Heart left ventricle (tissue), 16 donors: ENCODE data around the gene RPSA. TPM values are rescaled to one million over a fixed set of nuclear protein-coding genes. Genes with fewer than 3 reads are reported as not detected.
A peak's percentile ranks its signal among the peaks of the same experiment; 100 is the strongest.

Experiments used
- ATAC-seq, 4 donors: fragments of 200-7000 bp; cut with Tn5 transposase; one replicate each; pipeline ENCODE4 v1.9.1; 2020 to 2022; ENCODE audit warnings: moderate library complexity in 4 of 4, mild to moderate bottlenecking in 3 of 4, moderate number of reproducible peaks in 1 of 4
- DNase-seq, 5 donors: peaks; one replicate each; pipeline ENCODE4 v3.0.0-alpha.2; 2020
- H3K27ac ChIP-seq, 12 donors: fragments of 200-600 bp; sonication (generic) in 4 of 12; one replicate each; pipeline versions ENCODE4 v1.5.0 to v1.8.0; 2016 to 2022; ENCODE audit warnings: mild to moderate bottlenecking in 2 of 12
- H3K27me3 ChIP-seq, 9 donors: fragments of 200-600 bp; sonication (generic) in 2 of 9; one replicate each; pipeline versions ENCODE4 v1.5.1 to v1.8.0; 2016 to 2022; ENCODE audit warnings: mild to moderate bottlenecking in 3 of 9
- H3K36me3 ChIP-seq, 9 donors: fragments of 200-600 bp; sonication (generic) in 2 of 9; one replicate each; pipeline versions ENCODE4 v1.5.0 to v1.8.0; 2018 to 2022; ENCODE audit warnings: mild to moderate bottlenecking in 2 of 9
- H3K4me1 ChIP-seq, 12 donors: fragments of 200-600 bp; sonication (generic) in 4 of 12; one replicate each; pipeline versions ENCODE4 v1.5.0 to v1.8.0; 2016 to 2022; ENCODE audit warnings: mild to moderate bottlenecking in 3 of 12
- H3K4me3 ChIP-seq, 12 donors: fragments of 200-600 bp; sonication (generic) in 4 of 12; one replicate each; pipeline versions ENCODE4 v1.5.0 to v1.8.0; 2017 to 2022; ENCODE audit warnings: mild to moderate bottlenecking in 9 of 12, moderate library complexity in 4 of 12
- H3K9me3 ChIP-seq, 12 donors: fragments of 200-600 bp; sonication (generic) in 4 of 12; one replicate each; pipeline versions ENCODE4 v1.5.0 to v1.8.0; 2016 to 2022; ENCODE audit warnings: mild to moderate bottlenecking in 1 of 12
- CTCF ChIP-seq, 12 donors: fragments of 200-600 bp; sonication (generic) in 4 of 12; IDR thresholded peaks; one replicate each; pipeline versions ENCODE4 v1.5.0 to v1.8.0; 2018 to 2022; ENCODE audit warnings: antibody characterized with exemption in 12 of 12, mild to moderate bottlenecking in 5 of 12
- POLR2A ChIP-seq, 2 donors: fragments of 450-650 bp; IDR thresholded peaks; one replicate each; pipeline ENCODE4 v1.6.1; 2017; ENCODE audit warnings: antibody characterized with exemption in 2 of 2, mild to moderate bottlenecking in 2 of 2, moderate library complexity in 2 of 2
- WGBS, 4 donors: extraction: QIAGEN DNeasy Blood & Tissue Kit in 2 of 4; methylation state at CpG; one replicate each; pipeline versions ENCODE4 v1.1.5 to v1.1.7; 2013 to 2018; 5-methylcytosine and 5-hydroxymethylcytosine counted together
- intact Hi-C, 10 donors: fragments of 100-400 bp; cut with DNase I; formaldehyde crosslinking; loops; one replicate each; pipeline versions ENCODE4 v1.11.1 to v1.14.2; 2022
- polyA plus RNA-seq, 2 donors: library from polyadenylated mRNA; stranded (reverse); fragments of 200-250 nt; gene quantifications; one replicate each; pipeline ENCODE4 v1.2.3, GENCODE V29; 2013
- total RNA-seq, 9 donors: library from RNA; depleted of rRNA in 2 of 9; stranded (reverse); fragments of >200 nt in 2 of 9; fragmentation: NEBNext Ultra II Directional in 3 of 9; extraction: Animal tissue kit (Norgen Biotek cat#: 25700) in 3 of 9; gene quantifications; one replicate each; pipeline versions ENCODE4 v1.1.0 to v1.2.4, GENCODE V29; 2016 to 2023
- donor health status: ischemic (EF 13 %, LVEDD 7.1; RV severe dilation, severe dysfunction).
- donor health status: healthy with polysubstance abuse.
- donor health status: DM: no; HTN: yes; CAD: no.
- donor health status: DM: no; HTN: no; CAD: no.
- donor health status: ischemic (EF 25% LVEDD 6.9; RV normal size, moderate dysfunction).
- donor health status: ischemic (EF 25% LVEDD 5.7; RV mildly dilated, moderate dysfunction).
- donor health status: healthy.
- donor health status: DM: yes; HTN: yes; CAD: no.
- donor health status: ischemic (EF 35%, LVEDD 5.7; RV mildly dilated, moderate dysfunction).
- donor health status: nonischemic (EF 11% LVEDD 7.7; RV severe dilation, severe dysfunction).
- donor health status: DM: yes; HTN: yes; CAD: no.
- donor health status: PGD.
- donor health status: ischemic (EF 29% LVEDD 5.4; RV normal size, mild dysfunction).
- donor health status: nonischemic (EF 23%, LVEDD 6.1; RV moderate dilation, normal function).

Gene RPSA
- total and polyA plus RNA-seq, 11 donors = 308 to 1,279 (median 428) TPM

- WGBS, 4 donors = 83 to 89% (median 86%) methylated on average over 2 of the region's 2 CpGs
- no peak for TF ChIP-seq POLR2A (IDR thresholded peaks at IDR 0.05)
- TF ChIP-seq CTCF (IDR thresholded peaks at IDR 0.05) = no peak
- no peak for DNase-seq
- no peak for ATAC-seq
- peaks cover 0 to 47% (median 21%) of the 10 kb centered on the region in 12 donors for H3K4me1 ChIP-seq
- no peaks in the 10 kb centered on the region for H3K9me3 ChIP-seq
- H3K4me3 ChIP-seq = no peak overlapping the region
- no peaks in the 10 kb centered on the region for H3K27me3 ChIP-seq
- no peak overlapping the region for H3K27ac ChIP-seq
- peaks cover 0 to 40% (median 36%) of the 10 kb centered on the region in 9 donors for H3K36me3 ChIP-seq
- intact Hi-C loops = loop anchor here in 4 of 10 donors (10.0 kb wide), 3 partner anchors 203 to 283 kb away; partner anchors contain the start of genes GORASP1 (in 2 of the 4) and TTC21A (in 2 of the 4)
Observed at GRCh38 chr3:39388153-39388552, 18.4 kb upstream of the RPSA start.

GRCh38 chr3:39388741-39389248, 17.7 kb upstream of the RPSA start:
- no peak for TF ChIP-seq POLR2A (IDR thresholded peaks at IDR 0.05)
- no peak for TF ChIP-seq CTCF (IDR thresholded peaks at IDR 0.05)
- intact Hi-C loops = loop anchor here in 4 of 10 donors (10.0 kb wide), 3 partner anchors 204 to 284 kb away; partner anchors contain the start of genes GORASP1 (in 2 of the 4) and TTC21A (in 2 of the 4)
- Histone ChIP-seq H3K36me3 (peaks cover 0 to 46% (median 42%) of the 10 kb centered on the region in 9 donors), H3K27me3 (no peaks in the 10 kb centered on the region), H3K9me3 (no peaks in the 10 kb centered on the region), H3K27ac (peak overlapping the region in 1 of 12 donors; percentile 35), H3K4me3 (no peak overlapping the region), H3K4me1 (peaks cover 0 to 43% (median 21%) of the 10 kb centered on the region in 12 donors)
- DNase-seq (no peak), ATAC-seq (no peak)
- WGBS, 4 donors = 74 to 86% (median 80%) methylated on average over 2 of the region's 2 CpGs

GRCh38 chr3:39390181-39390580, 16.3 kb upstream of the RPSA start:
- Histone ChIP-seq H3K4me3 (no peak overlapping the region), H3K9me3 (no peaks in the 10 kb centered on the region), H3K27me3 (no peaks in the 10 kb centered on the region), H3K36me3 (peaks cover 0 to 60% (median 56%) of the 10 kb centered on the region in 9 donors), H3K4me1 (peaks cover 0 to 34% (median 12%) of the 10 kb centered on the region in 12 donors), H3K27ac (no peak overlapping the region)
- ATAC-seq (no peak), DNase-seq (no peak)
- TF ChIP-seq POLR2A (IDR thresholded peaks at IDR 0.05) = no peak
- intact Hi-C loops = no loop called here
- 59 to 81% (median 66%) methylated on average over 4 of the region's 4 CpGs for whole genome bisulfite sequencing, 4 donors

- DNase-seq (no peak), ATAC-seq (peak in 1 of 4 donors; percentile 41)
- no peak overlapping the region for H3K27ac ChIP-seq
- no peaks in the 10 kb centered on the region for H3K27me3 ChIP-seq
- H3K36me3 ChIP-seq = peaks cover 0 to 79% (median 74%) of the 10 kb centered on the region in 9 donors
- H3K4me3 ChIP-seq = no peak overlapping the region
- no peak for TF ChIP-seq CTCF (IDR thresholded peaks at IDR 0.05)
- TF ChIP-seq POLR2A (IDR thresholded peaks at IDR 0.05) = no peak
- intact Hi-C loops = no loop called here
- H3K9me3 ChIP-seq = no peaks in the 10 kb centered on the region
- 66 to 85% (median 81%) methylated on average over 3 of the region's 3 CpGs for WGBS, 4 donors
- peaks cover 0 to 2% (median 0%) of the 10 kb centered on the region in 12 donors for H3K4me1 ChIP-seq
Observed at GRCh38 chr3:39396690-39397089, 9.8 kb upstream of the RPSA start.
